ENCODE data around the gene GID8. TPM values are rescaled to one million over a fixed set of nuclear protein-coding genes. Genes with fewer than 3 reads are reported as not detected.

Gene GID8
- total and polyA plus RNA-seq, 2 of the 13 experiments (the other 11 are each of a cell fraction or from before 2014, with no cell fraction given) = 39.6 to 59.8 TPM

DNA sequence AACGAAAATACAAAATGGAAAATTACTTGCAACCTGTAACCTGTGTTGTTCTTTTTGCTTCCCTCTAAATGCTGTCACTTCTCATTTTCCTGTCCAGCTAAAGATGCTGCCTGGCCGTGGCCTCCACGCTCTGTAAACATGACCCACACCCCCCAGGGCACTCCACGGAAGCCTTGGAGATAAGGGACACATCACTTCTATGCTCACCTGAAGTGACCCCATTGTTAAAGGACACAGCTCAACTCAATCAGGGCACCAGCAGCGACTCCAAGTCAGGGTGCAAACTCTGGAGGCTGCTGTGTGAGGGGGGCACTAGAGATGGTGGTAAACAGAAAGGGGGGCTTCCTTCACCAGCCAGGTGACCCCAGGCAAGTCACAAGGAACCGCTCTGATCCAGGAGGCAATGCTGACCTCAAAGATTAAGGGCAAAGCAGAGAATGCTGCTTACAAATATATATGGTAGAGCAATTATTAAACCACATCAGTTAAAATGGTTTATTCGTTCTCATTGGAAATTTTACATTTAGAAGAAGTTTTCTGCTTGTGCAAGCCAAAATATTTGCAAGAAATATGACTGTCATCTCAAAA is 24.8 kb upstream of the GID8 start (continued):
- TF ChIP-seq RBM22 (optimal IDR thresholded peaks at IDR 0.05; ENCODE audit: low read length) (peak; percentile 96), MAFG (CRISPR knock-in tag; IDR thresholded peaks at IDR 0.05) (no peak), ZNF180 (CRISPR knock-in tag; IDR thresholded peaks at IDR 0.05; ENCODE audit: borderline replicate concordance, low read depth) (no peak), KDM6A (CRISPR knock-in tag; IDR thresholded peaks at IDR 0.05; ENCODE audit: low read depth) (0 out of 2 replicates have a peak, but pooled peaks have one; percentile 30), ZNF20 (CRISPR knock-in tag; IDR thresholded peaks at IDR 0.05) (no peak), ZNF292 (CRISPR knock-in tag; IDR thresholded peaks at IDR 0.05; ENCODE audit: borderline replicate concordance, low read depth) (no peak; the same call in 1 of the 2 replicates)

DNA sequence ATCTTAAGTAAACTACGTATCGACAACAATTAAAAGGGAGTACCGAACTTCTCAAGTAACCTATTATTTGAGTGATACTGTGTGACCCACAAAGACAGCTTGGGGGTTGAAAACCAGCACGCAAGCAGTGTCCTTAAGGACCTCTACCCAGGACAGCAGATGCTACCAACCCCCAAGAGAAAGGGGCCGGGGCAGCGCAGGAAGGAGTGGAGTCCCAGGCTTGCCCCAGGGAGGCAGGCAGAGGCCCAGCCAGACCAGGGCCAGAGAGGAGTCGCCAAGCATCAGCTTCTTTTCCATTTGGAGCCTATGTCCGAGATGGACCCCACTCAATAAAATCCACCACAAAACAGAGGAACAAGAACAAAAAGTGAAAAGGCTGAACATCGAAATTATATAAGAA is 23.5 kb upstream of the GID8 start:
- no peaks in the 10 kb centered on the region for H3K9me3 ChIP-seq (ENCODE audit: low read length)
- ChIA-PET CTCF (ENCODE audit: low intra/inter-chr PET ratio, low total read pairs) (no interaction called here), POLR2A (interaction anchor here (0.7 to 6.3 kb wide), 7 partner anchors 9 to 92 kb away, joined by 3 to 54 read pairs (median 6); partner anchors contain the start of genes DIDO1, GID8 and SLC17A9)
- no peak overlapping the region for H2AFZ ChIP-seq (ENCODE audit: low read length)
- peaks cover 100% of the 10 kb centered on the region for H3K79me2 ChIP-seq (ENCODE audit: insufficient read depth, low read length)
- no peak for ATAC-seq
- peak overlapping the region; percentile 74 for H3K4me2 ChIP-seq (ENCODE audit: low read depth, low read length)
- no peak for FAIRE-seq
- peaks cover 39 to 42% of the 10 kb centered on the region in 2 experiments for H3K36me3 ChIP-seq (replicated peaks in 1 of 2; ENCODE audit: control insufficient read depth in 1 of 2, insufficient read depth in 2 of 2, low read length in 2 of 2)
- in situ Hi-C loops (cut with HindIII; ENCODE audit: extremely low pct_ligation_motif_present, low pct_unique_long_range_greater_than_20kb) (no loop called here), intact Hi-C loops (cut with micrococcal nuclease; ENCODE audit: unreplicated experiment) (no loop called here)
- H3K27me3 ChIP-seq (ENCODE audit: control insufficient read depth in 1 of 2, insufficient read depth in 2 of 2, low read length in 2 of 2) = no peaks in the 10 kb centered on the region
- no TSS peak for BruUV-seq (replicated peaks)
- H3K4me3 ChIP-seq (replicated peaks in 1 of 3; ENCODE audit: insufficient read depth in 1 of 3, low read depth in 2 of 3, low read length in 3 of 3) = no peak overlapping the region
- peaks cover 69% of the 10 kb centered on the region for H3K4me1 ChIP-seq (ENCODE audit: insufficient read depth, low read length)
- no peak for DNase-seq (ENCODE audit: low spot score)
- peak overlapping the region; percentile 93 for H3K27ac ChIP-seq (ENCODE audit: extremely low read length, insufficient read depth, low read length)
- peaks cover 82% of the 10 kb centered on the region for H4K20me1 ChIP-seq (ENCODE audit: insufficient read depth, low read length)
- H3K9ac ChIP-seq (ENCODE audit: insufficient read depth, low read depth, low read length) = peak overlapping the region; percentile 53
- WGBS (ENCODE audit: low lambda C conversion rate) = 90% methylated on average over 9 of the region's 9 CpGs
- TF ChIP-seq, protein P1, sequence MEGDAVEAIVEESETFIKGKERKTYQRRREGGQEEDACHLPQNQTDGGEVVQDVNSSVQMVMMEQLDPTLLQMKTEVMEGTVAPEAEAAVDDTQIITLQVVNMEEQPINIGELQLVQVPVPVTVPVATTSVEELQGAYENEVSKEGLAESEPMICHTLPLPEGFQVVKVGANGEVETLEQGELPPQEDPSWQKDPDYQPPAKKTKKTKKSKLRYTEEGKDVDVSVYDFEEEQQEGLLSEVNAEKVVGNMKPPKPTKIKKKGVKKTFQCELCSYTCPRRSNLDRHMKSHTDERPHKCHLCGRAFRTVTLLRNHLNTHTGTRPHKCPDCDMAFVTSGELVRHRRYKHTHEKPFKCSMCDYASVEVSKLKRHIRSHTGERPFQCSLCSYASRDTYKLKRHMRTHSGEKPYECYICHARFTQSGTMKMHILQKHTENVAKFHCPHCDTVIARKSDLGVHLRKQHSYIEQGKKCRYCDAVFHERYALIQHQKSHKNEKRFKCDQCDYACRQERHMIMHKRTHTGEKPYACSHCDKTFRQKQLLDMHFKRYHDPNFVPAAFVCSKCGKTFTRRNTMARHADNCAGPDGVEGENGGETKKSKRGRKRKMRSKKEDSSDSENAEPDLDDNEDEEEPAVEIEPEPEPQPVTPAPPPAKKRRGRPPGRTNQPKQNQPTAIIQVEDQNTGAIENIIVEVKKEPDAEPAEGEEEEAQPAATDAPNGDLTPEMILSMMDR (CRISPR knock-in tag; IDR thresholded peaks at IDR 0.05) = 0 out of 2 replicates have a peak, but pooled peaks have one; percentile 1
- TF ChIP-seq ZNF687 (CRISPR knock-in tag; IDR thresholded peaks at IDR 0.05) (0 out of 2 replicates have a peak, but pooled peaks have one; percentile 30), ZBTB33 (CRISPR knock-in tag; IDR thresholded peaks at IDR 0.05) (0 out of 2 replicates have a peak, but pooled peaks have one; percentile 11), KDM2A (CRISPR knock-in tag; IDR thresholded peaks at IDR 0.05; ENCODE audit: borderline replicate concordance, low read depth) (peak; percentile 27; the same call in 1 of the 2 replicates), ETV5 (CRISPR knock-in tag; IDR thresholded peaks at IDR 0.05; ENCODE audit: borderline replicate concordance) (no peak), KDM5A (IDR thresholded peaks at IDR 0.05; ENCODE audit: borderline replicate concordance, low read length) (peak; percentile 5; the same call in 1 of the 2 replicates), CBX1 (IDR thresholded peaks at IDR 0.05; ENCODE audit: low read depth) (no peak), ZNF614 (CRISPR knock-in tag; IDR thresholded peaks at IDR 0.05; ENCODE audit: borderline replicate concordance) (no peak), ZNF768 (CRISPR knock-in tag; IDR thresholded peaks at IDR 0.05) (peak; percentile 40; the same call in 1 of the 2 replicates)
